NCI-H748 (cell line): ENCODE data around the gene CAMKMT.

Experiments used
- DNase-seq: peaks from one replicate; lab custom pipeline; 2025; ENCODE audit not compliant: unreplicated experiment; lab: John Stamatoyannopoulos, UW

CAMKMT gene

GRCh38 chr2:44723921-44724320 is 362.2 kb downstream of the CAMKMT start:
- DNase-seq = no peak

- DNase-seq = no peak
These were observed 368.8 kb downstream of the CAMKMT start for GRCh38 chr2:44730593-44730992.

- DNase-seq = no peak
These were observed 369.8 kb downstream of the CAMKMT start for GRCh38 chr2:44731505-44731904.

- no peak for DNase-seq
These were observed 374.7 kb downstream of the CAMKMT start for GRCh38 chr2:44736270-44736942.

- no peak for DNase-seq
These were observed 378.9 kb downstream of the CAMKMT start for GRCh38 chr2:44740678-44741077.

GRCh38 chr2:44741507-44741906 is 379.8 kb downstream of the CAMKMT start:
- no peak for DNase-seq

GRCh38 chr2:44742057-44742456 is 380.3 kb downstream of the CAMKMT start:
- no peak for DNase-seq

GRCh38 chr2:44743473-44743872 is 381.7 kb downstream of the CAMKMT start:
- peak; percentile 47 for DNase-seq

- DNase-seq = no peak
These were observed 383.5 kb downstream of the CAMKMT start for GRCh38 chr2:44744961-44745892.

GRCh38 chr2:44745922-44746766 is 384.4 kb downstream of the CAMKMT start:
- DNase-seq = no peak

- no peak for DNase-seq
These were observed 385.3 kb downstream of the CAMKMT start for GRCh38 chr2:44746856-44747615.

- DNase-seq = no peak
These were observed 386.0 kb downstream of the CAMKMT start for GRCh38 chr2:44747794-44748193.

GRCh38 chr2:44751754-44752479 is 390.2 kb downstream of the CAMKMT start:
- DNase-seq = no peak

GRCh38 chr2:44752761-44753160 is 391.0 kb downstream of the CAMKMT start:
- no peak for DNase-seq

GRCh38 chr2:44753552-44754285 is 392.0 kb downstream of the CAMKMT start:
- DNase-seq = peak; percentile 84

- no peak for DNase-seq
These were observed 396.8 kb downstream of the CAMKMT start for GRCh38 chr2:44758591-44758990.

- DNase-seq = no peak
These were observed 398.1 kb downstream of the CAMKMT start for GRCh38 chr2:44759823-44760222.

GRCh38 chr2:44763275-44763782 is 401.6 kb downstream of the CAMKMT start:
- DNase-seq = no peak

- DNase-seq = no peak
These were observed 404.5 kb downstream of the CAMKMT start for GRCh38 chr2:44766220-44766619.
